ENCODE results near the gene L3MBTL3.

The L3MBTL3 gene

DNA sequence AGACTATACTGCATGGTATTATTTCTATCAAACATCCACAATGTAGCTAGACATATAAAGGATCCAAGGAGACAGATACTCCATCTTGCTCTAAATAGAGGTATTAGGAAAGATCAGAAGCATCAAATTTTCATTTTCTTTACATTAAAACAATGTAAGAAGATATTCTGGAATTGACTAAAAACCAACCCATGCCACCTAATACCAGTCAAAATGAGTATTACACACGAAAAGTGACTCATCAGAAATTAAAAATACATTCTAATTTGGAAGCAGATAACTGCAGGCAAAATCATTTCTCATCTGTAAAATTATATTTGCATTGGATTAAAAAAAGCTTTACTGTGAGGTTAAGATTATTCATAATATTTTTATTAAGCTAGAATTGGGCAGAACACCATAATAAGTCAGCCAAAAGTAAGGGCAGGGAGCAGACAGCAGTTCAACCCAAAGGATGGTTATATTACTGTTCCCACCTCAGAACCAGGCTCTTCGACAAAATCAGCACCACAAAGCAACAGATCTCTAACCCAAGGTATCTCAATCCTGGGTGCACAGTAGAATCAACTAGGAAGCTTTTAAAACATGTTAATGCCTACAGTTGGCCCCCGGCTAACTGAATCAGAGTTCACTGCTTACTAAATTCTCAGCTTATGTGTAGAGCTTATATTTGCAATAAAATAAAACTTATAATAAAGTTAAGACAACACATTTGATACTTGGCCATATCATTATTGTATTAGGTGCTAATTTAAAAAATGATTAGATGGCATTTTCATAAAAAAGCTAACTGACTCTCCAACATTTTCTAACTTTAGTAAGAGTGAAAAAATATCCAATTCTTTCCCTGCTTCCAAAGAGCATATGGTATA is 169.2 kb downstream of the L3MBTL3 start:
- no peak for DNase-seq

DNA sequence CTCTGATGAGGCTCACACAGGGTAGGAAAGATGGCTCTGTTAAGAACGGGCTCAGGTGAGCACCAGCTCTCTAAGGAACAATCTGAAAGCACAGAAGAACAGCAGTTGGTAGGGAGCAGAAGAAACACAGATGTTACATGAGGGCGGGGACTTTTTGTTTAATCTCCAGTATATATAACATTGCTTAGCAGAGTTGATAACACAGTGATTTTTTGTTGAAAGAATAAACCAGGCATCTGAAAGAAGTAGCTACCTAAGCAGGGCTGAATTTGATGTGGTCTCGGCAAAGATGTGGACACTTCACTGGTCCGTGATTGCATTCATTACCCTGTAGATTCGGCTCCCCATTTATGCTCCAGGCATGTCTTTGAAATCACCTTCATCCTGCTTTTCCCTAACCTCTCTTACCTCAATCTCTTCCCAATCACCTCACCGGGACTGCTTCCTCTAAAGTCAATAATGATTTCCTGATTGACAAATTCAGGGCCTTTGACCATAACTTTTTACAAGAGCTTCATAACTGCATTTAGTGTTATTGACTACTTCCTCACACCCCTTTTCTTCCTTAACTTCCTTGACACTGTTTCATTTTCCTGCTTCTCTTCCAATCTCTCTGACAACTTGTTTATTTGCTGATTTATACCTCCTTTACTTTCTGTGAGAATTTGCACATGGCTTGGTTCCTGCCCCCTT is 170.0 kb downstream of the L3MBTL3 start:
- DNase-seq = no peak

DNA sequence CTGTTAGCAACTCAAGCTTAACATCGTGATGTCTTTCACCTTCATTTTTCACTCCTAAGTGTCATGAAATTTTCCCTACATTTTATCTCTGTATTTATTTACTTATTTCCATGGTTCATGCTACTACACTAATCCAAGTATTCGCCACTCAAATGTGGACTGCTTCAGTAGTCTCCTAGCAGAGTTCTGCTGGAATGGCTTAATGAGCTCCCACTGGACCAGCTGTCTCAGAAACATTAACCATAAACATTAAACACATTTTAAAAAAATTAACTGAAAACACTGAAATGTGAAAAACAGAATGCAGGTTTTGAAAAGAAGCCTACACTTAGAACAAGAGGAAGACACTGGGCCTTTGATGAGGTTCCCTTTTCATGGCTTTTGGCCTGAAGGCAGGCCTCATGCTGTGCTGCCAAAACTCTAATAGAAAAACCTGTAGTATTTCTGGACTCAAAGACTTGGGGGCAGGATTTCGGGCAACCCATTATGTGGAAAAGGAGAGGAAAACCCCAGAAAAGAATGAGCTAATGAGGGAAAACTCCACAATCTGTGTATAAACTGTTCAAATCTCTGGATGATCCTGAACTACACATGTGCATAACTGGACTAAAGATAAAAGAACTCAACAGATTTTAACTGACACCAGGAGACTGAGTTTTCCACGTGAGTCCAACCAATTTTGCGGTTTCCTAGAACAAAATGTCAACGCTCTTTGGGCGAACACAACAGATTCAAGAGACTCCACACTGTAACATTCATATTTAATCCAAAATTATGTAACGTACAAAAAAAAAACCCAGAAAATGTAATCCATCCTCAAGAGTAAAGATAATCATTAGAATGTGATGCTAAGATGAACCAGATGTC is 171.4 kb downstream of the L3MBTL3 start:
- no peak for DNase-seq
